Thyroid gland (tissue), 4 donors: ENCODE measurements around the gene LRP1.

Source experiments
- POLR2A ChIP-seq, 2 donors: fragments of 450-650 bp; IDR thresholded peaks; one replicate each; pipeline ENCODE4 v1.6.1; 2017; ENCODE audit warnings: antibody characterized with exemption in 2 of 2, mild to moderate bottlenecking in 2 of 2, moderate library complexity in 1 of 2
- TF ChIP-seq, protein P1 (sequence below), 6 experiments: fragments of 200-600 bp in 3 of 6; fragments of 450-650 bp in 3 of 6; sonication (generic) in 3 of 6; IDR thresholded peaks; one replicate each; pipeline ENCODE4 v1.5.1; 2016 to 2019; ENCODE audit warnings: antibody characterized with exemption in 6 of 6, mild to moderate bottlenecking in 2 of 6, inconsistent platforms in 1 of 6, moderate library complexity in 1 of 6

DNA sequence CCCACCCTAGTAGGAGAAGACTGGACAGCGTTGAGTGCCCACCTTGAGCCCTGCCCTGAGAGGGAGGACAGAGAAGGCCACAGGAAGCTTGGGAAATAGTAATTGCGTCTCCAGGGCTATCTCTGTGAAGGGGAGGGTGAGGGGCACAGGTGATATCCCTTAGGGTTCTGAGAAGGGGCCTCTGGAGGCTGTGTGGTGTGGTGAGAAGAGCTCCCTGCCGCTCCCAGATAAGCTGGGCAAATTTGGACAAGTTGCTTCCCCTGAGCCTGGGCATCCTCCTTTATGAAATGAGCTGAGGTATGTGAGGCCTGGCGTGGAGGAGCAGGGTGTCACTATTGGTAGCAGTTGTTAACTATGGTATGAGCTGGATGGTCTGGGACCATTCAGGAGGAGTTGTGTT, 42.6 kb downstream of the LRP1 start:
- TF ChIP-seq, protein P1, sequence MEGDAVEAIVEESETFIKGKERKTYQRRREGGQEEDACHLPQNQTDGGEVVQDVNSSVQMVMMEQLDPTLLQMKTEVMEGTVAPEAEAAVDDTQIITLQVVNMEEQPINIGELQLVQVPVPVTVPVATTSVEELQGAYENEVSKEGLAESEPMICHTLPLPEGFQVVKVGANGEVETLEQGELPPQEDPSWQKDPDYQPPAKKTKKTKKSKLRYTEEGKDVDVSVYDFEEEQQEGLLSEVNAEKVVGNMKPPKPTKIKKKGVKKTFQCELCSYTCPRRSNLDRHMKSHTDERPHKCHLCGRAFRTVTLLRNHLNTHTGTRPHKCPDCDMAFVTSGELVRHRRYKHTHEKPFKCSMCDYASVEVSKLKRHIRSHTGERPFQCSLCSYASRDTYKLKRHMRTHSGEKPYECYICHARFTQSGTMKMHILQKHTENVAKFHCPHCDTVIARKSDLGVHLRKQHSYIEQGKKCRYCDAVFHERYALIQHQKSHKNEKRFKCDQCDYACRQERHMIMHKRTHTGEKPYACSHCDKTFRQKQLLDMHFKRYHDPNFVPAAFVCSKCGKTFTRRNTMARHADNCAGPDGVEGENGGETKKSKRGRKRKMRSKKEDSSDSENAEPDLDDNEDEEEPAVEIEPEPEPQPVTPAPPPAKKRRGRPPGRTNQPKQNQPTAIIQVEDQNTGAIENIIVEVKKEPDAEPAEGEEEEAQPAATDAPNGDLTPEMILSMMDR (IDR thresholded peaks at IDR 0.05): no peak
- TF ChIP-seq POLR2A (IDR thresholded peaks at IDR 0.05): no peak
